Gastrocnemius medialis (tissue), 4 donors: Measurements from ENCODE around the gene MAB21L3. TPM values are rescaled to one million over a fixed set of nuclear protein-coding genes. Genes with fewer than 3 reads are reported as not detected.

Source experiments
- ATAC-seq, 2 donors: fragments of 150-250 bp; one replicate each; pipeline ENCODE4 v1.9.1; 2016
- DNase-seq, 2 donors: peaks; one replicate each; pipeline ENCODE4 v3.0.0-alpha.2; 2019
- H3K27ac ChIP-seq, 4 donors: fragments of 200-600 bp; sonication (generic); 1 replicate in 1 of 4; 2 replicates in 3 of 4; pipeline ENCODE4 v1.5.1; 2016 to 2018; ENCODE audit warnings: mild to moderate bottlenecking in 2 of 4, moderate library complexity in 1 of 4
- H3K27me3 ChIP-seq, 3 donors: fragments of 200-600 bp; sonication (generic) in 2 of 3; 1 replicate in 1 of 3; 2 replicates in 2 of 3; pipeline versions ENCODE4 v1.5.1 to v1.6.0; 2016 to 2019; ENCODE audit warnings: mild to moderate bottlenecking in 1 of 3, moderate library complexity in 1 of 3
- H3K36me3 ChIP-seq, 2 donors: fragments of 200-600 bp; sonication (generic) in 1 of 2; one replicate each; pipeline ENCODE4 v1.5.1; 2017 to 2018
- H3K4me1 ChIP-seq, 2 donors: fragments of 200-600 bp; sonication (generic) in 1 of 2; one replicate each; pipeline ENCODE4 v1.5.1; 2016 to 2017; ENCODE audit warnings: mild to moderate bottlenecking in 2 of 2
- H3K4me3 ChIP-seq, 4 donors: fragments of 200-600 bp; sonication (generic) in 3 of 4; 1 replicate in 1 of 4; 2 replicates in 3 of 4; pipeline ENCODE4 v1.5.1; 2016 to 2019; ENCODE audit warnings: mild to moderate bottlenecking in 2 of 4
- H3K9me3 ChIP-seq, 3 donors: fragments of 200-600 bp; sonication (generic) in 2 of 3; 1 replicate in 1 of 3; 2 replicates in 2 of 3; pipeline ENCODE4 v1.5.1; 2016 to 2019
- CTCF ChIP-seq, 5 experiments: fragments of 450-650 bp in 3 of 5; fragments of 200-600 bp in 2 of 5; sonication (generic) in 2 of 5; IDR thresholded peaks in 4 of 5; conservative IDR thresholded peaks in 1 of 5; 1 replicate in 4 of 5; 2 replicates in 1 of 5; pipeline ENCODE4 v1.5.1; 2016 to 2019; ENCODE audit warnings: antibody characterized with exemption in 5 of 5, mild to moderate bottlenecking in 3 of 5, moderate library complexity in 3 of 5
- POLR2A ChIP-seq, 2 donors: fragments of 450-650 bp; IDR thresholded peaks; one replicate each; pipeline ENCODE4 v1.6.1; 2017; ENCODE audit warnings: antibody characterized with exemption in 2 of 2, mild to moderate bottlenecking in 2 of 2, moderate library complexity in 2 of 2
- in situ Hi-C, 4 donors: fragments of 200-750 bp; cut with MboI; loops; one replicate each; pipeline versions ENCODE4 v1.15.0 to v1.8.0; 2017; ENCODE audit warnings: low sequenced_read_pairs in 4 of 4
- intact Hi-C: fragments of 100-400 bp; cut with DNase I; formaldehyde crosslinking; loops from one replicate; pipeline ENCODE4 v1.15.1; 2023; ENCODE audit warnings: low total_unique reads
- total RNA-seq, 4 donors: library from RNA; depleted of rRNA; stranded (reverse); fragments of >200 nt; gene quantifications; one replicate each; pipeline versions ENCODE4 v1.1.0 to v1.2.3, GENCODE V29; 2016

MAB21L3 gene
- total RNA-seq, 4 donors from 2014 or later, result 0.07 to 2.0 (median 0.16) TPM; not detected in 1

- TF ChIP-seq POLR2A (IDR thresholded peaks at IDR 0.05), result no peak
- no peak for TF ChIP-seq CTCF (IDR thresholded peaks at IDR 0.05 in 4 of 5, conservative IDR thresholded peaks at IDR 0.05 in 1 of 5)
- Histone ChIP-seq H3K36me3 (no peaks in the 10 kb centered on the region), H3K4me3 (no peak overlapping the region), H3K27ac (no peak overlapping the region), H3K9me3 (no peaks in the 10 kb centered on the region), H3K4me1 (no peaks in the 10 kb centered on the region), H3K27me3 (no peaks in the 10 kb centered on the region)
- ATAC-seq, result no peak
- intact Hi-C loops (no loop called here), in situ Hi-C loops (no loop called here)
- no peak for DNase-seq
These were observed 65.1 kb downstream of the MAB21L3 start for GRCh38 chr1:116176306-116176789.

- DNase-seq (no peak), ATAC-seq (no peak)
- in situ Hi-C loops, result no loop called here
- intact Hi-C loops, result no loop called here
- Histone ChIP-seq H3K4me1 (no peaks in the 10 kb centered on the region), H3K9me3 (no peaks in the 10 kb centered on the region), H3K27me3 (no peaks in the 10 kb centered on the region), H3K36me3 (no peaks in the 10 kb centered on the region), H3K4me3 (no peak overlapping the region), H3K27ac (no peak overlapping the region)
- TF ChIP-seq POLR2A (IDR thresholded peaks at IDR 0.05) (no peak), CTCF (IDR thresholded peaks at IDR 0.05 in 4 of 5, conservative IDR thresholded peaks at IDR 0.05 in 1 of 5) (no peak)
These were observed 66.7 kb downstream of the MAB21L3 start for GRCh38 chr1:116177861-116178260.

DNA sequence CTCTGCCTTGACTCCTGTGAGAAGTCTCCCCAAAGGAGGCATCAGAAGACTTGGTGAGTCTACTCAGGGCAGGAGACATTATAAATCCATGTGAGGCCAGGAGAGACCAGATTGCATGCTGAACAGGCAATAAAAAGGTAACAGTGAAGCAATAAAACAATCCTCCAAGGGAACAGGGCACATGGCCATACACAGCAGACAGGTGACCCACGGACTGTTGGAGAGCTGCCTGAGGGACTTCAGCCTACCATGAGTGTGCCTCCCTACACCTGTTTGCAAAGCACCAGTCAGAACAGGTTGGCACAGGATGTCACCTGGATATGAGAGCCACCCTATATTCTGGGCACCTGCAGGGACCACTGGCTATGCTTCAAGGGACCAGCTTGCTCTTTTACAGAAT, 67.6 kb downstream of the MAB21L3 start:
- H3K4me3 ChIP-seq, result no peak overlapping the region
- no peaks in the 10 kb centered on the region for H3K36me3 ChIP-seq
- ATAC-seq, result no peak
- TF ChIP-seq CTCF (IDR thresholded peaks at IDR 0.05 in 4 of 5, conservative IDR thresholded peaks at IDR 0.05 in 1 of 5) (no peak), POLR2A (IDR thresholded peaks at IDR 0.05) (no peak)
- no peak for DNase-seq
- H3K27me3 ChIP-seq, result no peaks in the 10 kb centered on the region
- in situ Hi-C loops (no loop called here), intact Hi-C loops (no loop called here)
- no peak overlapping the region for H3K27ac ChIP-seq
- no peaks in the 10 kb centered on the region for H3K9me3 ChIP-seq
- no peaks in the 10 kb centered on the region for H3K4me1 ChIP-seq

DNA sequence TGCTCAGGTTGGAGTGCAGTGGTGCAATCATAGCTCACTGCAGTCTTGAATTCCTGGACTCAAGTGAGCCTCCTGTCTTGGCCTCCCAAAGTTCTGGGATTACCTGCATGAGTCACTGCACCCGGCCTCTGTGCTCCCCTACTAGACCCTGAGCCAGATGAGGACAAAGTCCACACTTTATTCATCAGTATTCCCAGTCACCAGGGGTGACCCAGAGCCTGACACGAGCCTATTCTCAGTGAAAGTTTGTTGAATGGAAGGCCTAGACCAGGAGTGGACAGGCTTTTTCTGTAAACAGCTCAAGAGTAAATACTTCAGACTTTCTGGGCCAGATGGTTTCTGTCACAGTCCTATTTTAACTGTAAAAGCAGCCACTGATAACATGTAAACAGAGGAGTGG, 68.2 kb downstream of the MAB21L3 start:
- intact Hi-C loops, result no loop called here
- DNase-seq, result no peak
- TF ChIP-seq CTCF (IDR thresholded peaks at IDR 0.05 in 4 of 5, conservative IDR thresholded peaks at IDR 0.05 in 1 of 5) (no peak), POLR2A (IDR thresholded peaks at IDR 0.05) (no peak)

DNA sequence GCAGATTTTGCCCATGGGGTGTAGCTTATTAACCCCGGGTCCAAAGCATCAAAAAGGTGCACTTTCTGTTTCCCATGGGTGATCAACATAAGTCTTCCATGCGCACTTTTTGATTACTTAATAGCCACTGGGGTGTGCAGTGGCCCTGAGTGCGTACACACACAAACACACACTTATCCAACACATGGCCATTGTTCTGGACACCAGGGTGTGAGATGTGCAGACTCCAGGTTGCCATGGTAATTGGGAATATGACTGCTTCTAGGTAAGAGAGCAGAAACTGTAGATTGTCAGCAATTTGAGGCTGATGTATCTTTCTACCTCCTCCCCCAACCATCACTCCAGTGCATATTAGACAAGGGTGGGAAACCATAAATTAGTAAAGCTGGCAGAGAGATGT, 68.8 kb downstream of the MAB21L3 start:
- in situ Hi-C loops (no loop called here), intact Hi-C loops (no loop called here)
- DNase-seq, result no peak
- H3K4me1 ChIP-seq, result no peaks in the 10 kb centered on the region
- no peak for TF ChIP-seq POLR2A (IDR thresholded peaks at IDR 0.05)
- no peak for TF ChIP-seq CTCF (IDR thresholded peaks at IDR 0.05 in 4 of 5, conservative IDR thresholded peaks at IDR 0.05 in 1 of 5)
- H3K9me3 ChIP-seq, result no peaks in the 10 kb centered on the region
- H3K27me3 ChIP-seq, result no peaks in the 10 kb centered on the region
- H3K36me3 ChIP-seq, result no peaks in the 10 kb centered on the region
- no peak overlapping the region for H3K27ac ChIP-seq
- ATAC-seq, result no peak
- no peak overlapping the region for H3K4me3 ChIP-seq

More for the DNA sequence above, 68.2 kb downstream of the MAB21L3 start:
- no peak overlapping the region for H3K27ac ChIP-seq
- H3K4me1 ChIP-seq, result no peaks in the 10 kb centered on the region
- no peak for ATAC-seq
- in situ Hi-C loops, result no loop called here
- no peaks in the 10 kb centered on the region for H3K36me3 ChIP-seq
- H3K4me3 ChIP-seq, result no peak overlapping the region
- no peaks in the 10 kb centered on the region for H3K9me3 ChIP-seq
- no peaks in the 10 kb centered on the region for H3K27me3 ChIP-seq
